H9 (cell line): Measurements from ENCODE around the gene ANXA7. TPM values are rescaled to one million over a fixed set of nuclear protein-coding genes. Genes with fewer than 3 reads are reported as not detected.

ENCODE experiments used
- DNase-seq: peaks from one replicate; pipeline ENCODE4 v3.0.0-alpha.2; 2017
- H2AFZ ChIP-seq: one replicate; pipeline ENCODE4 v1.6.1; 2013; ENCODE audit warnings: mild to moderate bottlenecking, low read length, control low read depth, moderate library complexity
- H2AK5ac ChIP-seq: 2 replicates; pipeline ENCODE4 v1.6.1; 2013; ENCODE audit warnings: low read length, control low read depth, mixed read lengths; ENCODE audit not compliant: insufficient read length
- H2BK120ac ChIP-seq: one replicate; pipeline ENCODE4 v1.6.1; 2013; ENCODE audit warnings: low read depth, mild to moderate bottlenecking, low read length, control low read depth, inconsistent platforms; ENCODE audit not compliant: poor library complexity, severe bottlenecking
- H2BK12ac ChIP-seq: 2 replicates; pipeline ENCODE4 v1.6.1; 2013; ENCODE audit warnings: low read length, control low read depth, mixed read lengths, low read depth; ENCODE audit not compliant: insufficient read length
- H2BK15ac ChIP-seq: 2 replicates; pipeline ENCODE4 v1.6.1; 2013; ENCODE audit warnings: low read depth, low read length, control low read depth
- H2BK20ac ChIP-seq: one replicate; pipeline ENCODE4 v1.6.1; 2013; ENCODE audit warnings: low read depth, mild to moderate bottlenecking, low read length, control low read depth, inconsistent platforms; ENCODE audit not compliant: poor library complexity, severe bottlenecking
- H2BK5ac ChIP-seq: 2 replicates; pipeline ENCODE4 v1.6.1; 2013; ENCODE audit warnings: low read length, control low read depth, mixed read lengths; ENCODE audit not compliant: insufficient read length
- H3K14ac ChIP-seq: 2 replicates; pipeline ENCODE4 v1.6.1; 2013; ENCODE audit warnings: low read length, control low read depth; ENCODE audit not compliant: insufficient read depth
- H3K18ac ChIP-seq: 2 replicates; pipeline ENCODE4 v1.6.1; 2013; ENCODE audit warnings: low read depth, mild to moderate bottlenecking, mixed read lengths, low read length, control low read depth; ENCODE audit not compliant: insufficient read length
- H3K23ac ChIP-seq: 2 replicates; pipeline ENCODE4 v1.6.1; 2013; ENCODE audit warnings: low read length, control low read depth, mixed read lengths, low read depth; ENCODE audit not compliant: insufficient read length
- H3K23me2 ChIP-seq: 2 replicates; pipeline ENCODE4 v1.6.1; 2013; ENCODE audit warnings: low read depth, mild to moderate bottlenecking, mixed read lengths, low read length, control low read depth; ENCODE audit not compliant: insufficient read length, poor library complexity, severe bottlenecking
- H3K27ac ChIP-seq: 2 replicates; pipeline ENCODE4 v1.5.1; 2013; ENCODE audit warnings: low read length, control low read depth, mixed read lengths, low read depth; ENCODE audit not compliant: insufficient read length
- H3K27me3 ChIP-seq: 2 replicates; pipeline ENCODE4 v1.6.1; 2013; ENCODE audit warnings: low read length, control low read depth, inconsistent platforms; ENCODE audit not compliant: insufficient read depth
- H3K4ac ChIP-seq: 2 replicates; pipeline ENCODE4 v1.6.1; 2013; ENCODE audit warnings: low read depth, mild to moderate bottlenecking, control low read depth, inconsistent platforms, low read length, moderate library complexity
- H3K4me1 ChIP-seq: 2 replicates; pipeline ENCODE4 v1.6.1; 2013; ENCODE audit warnings: low read length, control low read depth, inconsistent platforms; ENCODE audit not compliant: insufficient read depth
- H3K4me2 ChIP-seq: 2 replicates; pipeline ENCODE4 v1.6.1; 2013; ENCODE audit warnings: low read length, control low read depth, mixed read lengths; ENCODE audit not compliant: insufficient read length, insufficient read depth
- H3K56ac ChIP-seq: 2 replicates; pipeline ENCODE4 v1.6.1; 2013; ENCODE audit warnings: low read depth, mild to moderate bottlenecking, mixed read lengths, low read length, control low read depth; ENCODE audit not compliant: insufficient read length
- H3K79me1 ChIP-seq: 2 replicates; pipeline ENCODE4 v1.6.1; 2013; ENCODE audit warnings: low read depth, mild to moderate bottlenecking, moderate library complexity, low read length, control low read depth, inconsistent platforms; ENCODE audit not compliant: insufficient read depth, poor library complexity, severe bottlenecking
- H3K79me2 ChIP-seq: 2 replicates; pipeline ENCODE4 v1.6.1; 2013; ENCODE audit warnings: low read length, control low read depth, inconsistent platforms; ENCODE audit not compliant: insufficient read depth
- H3K9ac ChIP-seq: 2 replicates; pipeline ENCODE4 v1.6.1; 2013; ENCODE audit warnings: low read length, control low read depth, mixed read lengths; ENCODE audit not compliant: insufficient read length; ENCODE audit errors: extremely low read depth
- H3K9me3 ChIP-seq: one replicate; pipeline ENCODE4 v1.6.1; 2013; ENCODE audit warnings: low read depth, low read length, inconsistent platforms; ENCODE audit not compliant: control insufficient read depth
- H3T11ph ChIP-seq: one replicate; pipeline ENCODE4 v1.6.1; 2013; ENCODE audit warnings: mild to moderate bottlenecking, low read length, control low read depth, inconsistent platforms
- H4K20me1 ChIP-seq: one replicate; pipeline ENCODE4 v1.6.1; 2013; ENCODE audit not compliant: control insufficient read depth, insufficient read length, insufficient read depth
- H4K5ac ChIP-seq: 2 replicates; pipeline ENCODE4 v1.6.1; 2013; ENCODE audit warnings: low read depth, mild to moderate bottlenecking, mixed read lengths, low read length, control low read depth; ENCODE audit not compliant: insufficient read length
- H4K8ac ChIP-seq: replicated peaks from 2 replicates; pipeline ENCODE4 v1.6.1; 2013; ENCODE audit warnings: low read length, control low read depth, mixed read lengths, low read depth; ENCODE audit not compliant: insufficient read length
- H4K91ac ChIP-seq: 2 replicates; pipeline ENCODE4 v1.6.1; 2013; ENCODE audit warnings: low read depth, mild to moderate bottlenecking, moderate library complexity, mixed read lengths, low read length, control low read depth; ENCODE audit not compliant: insufficient read length
- H3K27ac Mint-ChIP-seq, 3 experiments: 2 replicates in 2 of 3; 3 replicates in 1 of 3; pipeline ENCODE4 v1.8.0; 2020 to 2021; ENCODE audit warnings: mixed read lengths in 3 of 3, mild to moderate bottlenecking in 1 of 3, moderate library complexity in 1 of 3
- H3K27me3 Mint-ChIP-seq: 2 replicates; pipeline ENCODE4 v1.8.0; 2021; ENCODE audit warnings: low read depth, mild to moderate bottlenecking, moderate library complexity, mixed read lengths
- H3K36me3 Mint-ChIP-seq, 3 experiments: 2 replicates in 2 of 3; 3 replicates in 1 of 3; pipeline ENCODE4 v1.8.0; 2020 to 2021; ENCODE audit warnings: low read depth in 3 of 3, mixed read lengths in 3 of 3; ENCODE audit not compliant: insufficient read depth in 1 of 3
- H3K4me1 Mint-ChIP-seq, 2 experiments: 2 replicates each; pipeline ENCODE4 v1.8.0; 2020; ENCODE audit warnings: mixed read lengths in 2 of 2
- H3K4me3 Mint-ChIP-seq, 2 experiments: 2 replicates in 1 of 2; 3 replicates in 1 of 2; pipeline ENCODE4 v1.8.0; 2020 to 2021; ENCODE audit warnings: mild to moderate bottlenecking in 2 of 2, mixed read lengths in 2 of 2, moderate library complexity in 1 of 2
- H3K9me3 Mint-ChIP-seq, 2 experiments: 2 replicates in 1 of 2; 3 replicates in 1 of 2; pipeline ENCODE4 v1.8.0; 2020; ENCODE audit warnings: mild to moderate bottlenecking in 2 of 2, mixed read lengths in 2 of 2, moderate library complexity in 1 of 2
- WGBS: extraction: QIAGEN DNeasy Blood & Tissue Kit; methylation state at CpG from one replicate; pipeline ENCODE4 v1.1.7; 2013; ENCODE audit warnings: missing lambda C conversion rate, low lambda C conversion rate, mixed read lengths; ENCODE audit not compliant: insufficient read length; ENCODE audit errors: extremely low coverage; 5-methylcytosine and 5-hydroxymethylcytosine counted together
- total RNA-seq: library from RNA; stranded (reverse); gene quantifications from 2 replicates; pipeline ENCODE4 v1.2.1, GENCODE V29; 2021
- TF ChIP-seq, protein P1 (sequence below): fragments of 200-600 bp; sonication (generic); conservative IDR thresholded peaks from 3 replicates; pipeline ENCODE4 v1.8.0; 2021; ENCODE audit warnings: antibody characterized with exemption, mild to moderate bottlenecking

The ANXA7 gene
- total RNA-seq, 1 experiment from 2014 or later = 84.6 TPM

DNA sequence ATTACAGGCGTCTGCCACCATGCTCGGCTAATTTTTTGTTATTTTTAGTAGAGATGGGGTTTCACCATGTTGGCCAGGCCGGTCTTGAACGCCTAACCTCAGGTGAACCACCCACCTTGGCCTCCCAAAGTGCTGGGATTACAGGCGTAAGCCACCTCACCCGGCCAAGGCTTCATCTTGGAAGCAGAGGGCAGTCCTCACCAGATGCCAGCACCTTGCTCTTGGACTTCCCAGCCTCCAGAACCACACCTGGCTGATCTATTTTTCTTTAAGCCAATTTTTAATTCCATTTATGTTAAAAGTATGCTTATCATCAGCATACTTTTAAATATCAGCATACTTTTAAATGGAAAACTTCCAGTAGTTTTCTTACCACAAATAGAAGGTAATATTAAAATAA, 12.2 kb downstream of the ANXA7 start:
- Histone ChIP-seq H4K91ac (no peak overlapping the region), H2BK20ac (no peak overlapping the region), H3T11ph (no peak overlapping the region), H2BK5ac (no peak overlapping the region), H2AFZ (no peak overlapping the region), H3K9ac (no peak overlapping the region), H3K4ac (no peak overlapping the region), H3K4me2 (no peak overlapping the region), H4K8ac (no peak overlapping the region), H3K23ac (no peak overlapping the region), H2AK5ac (no peak overlapping the region), H3K4me1 (no peaks in the 10 kb centered on the region), H3K9me3 (no peaks in the 10 kb centered on the region), H3K18ac (no peak overlapping the region), H3K56ac (no peak overlapping the region), H4K20me1 (no peaks in the 10 kb centered on the region), H2BK15ac (no peak overlapping the region), H4K5ac (no peak overlapping the region), H2BK120ac (no peak overlapping the region), H3K79me1 (peaks cover 11% of the 10 kb centered on the region), H3K27me3 (no peaks in the 10 kb centered on the region), H3K14ac (no peak overlapping the region), H2BK12ac (no peak overlapping the region), H3K79me2 (no peaks in the 10 kb centered on the region; the same call in 1 of the 2 replicates), H3K23me2 (no peaks in the 10 kb centered on the region), H3K27ac (no peak overlapping the region)
- Mint-ChIP-seq H3K27me3 (no peaks in the 10 kb centered on the region), H3K27ac (no peak overlapping the region), H3K4me1 (no peaks in the 10 kb centered on the region; a peak in 1 of 4 replicates), H3K4me3 (no peak overlapping the region), H3K9me3 (peaks cover 0 to 3% of the 10 kb centered on the region in 2 experiments; a peak in 1 of 5 replicates), H3K36me3 (peaks cover under 1 to 20% (median 17%) of the 10 kb centered on the region in 3 experiments; a peak in 6 of 7 replicates)
- WGBS = no CpG with 5 or more reads among the region's 6 CpGs
- no peak for DNase-seq
- TF ChIP-seq, protein P1, sequence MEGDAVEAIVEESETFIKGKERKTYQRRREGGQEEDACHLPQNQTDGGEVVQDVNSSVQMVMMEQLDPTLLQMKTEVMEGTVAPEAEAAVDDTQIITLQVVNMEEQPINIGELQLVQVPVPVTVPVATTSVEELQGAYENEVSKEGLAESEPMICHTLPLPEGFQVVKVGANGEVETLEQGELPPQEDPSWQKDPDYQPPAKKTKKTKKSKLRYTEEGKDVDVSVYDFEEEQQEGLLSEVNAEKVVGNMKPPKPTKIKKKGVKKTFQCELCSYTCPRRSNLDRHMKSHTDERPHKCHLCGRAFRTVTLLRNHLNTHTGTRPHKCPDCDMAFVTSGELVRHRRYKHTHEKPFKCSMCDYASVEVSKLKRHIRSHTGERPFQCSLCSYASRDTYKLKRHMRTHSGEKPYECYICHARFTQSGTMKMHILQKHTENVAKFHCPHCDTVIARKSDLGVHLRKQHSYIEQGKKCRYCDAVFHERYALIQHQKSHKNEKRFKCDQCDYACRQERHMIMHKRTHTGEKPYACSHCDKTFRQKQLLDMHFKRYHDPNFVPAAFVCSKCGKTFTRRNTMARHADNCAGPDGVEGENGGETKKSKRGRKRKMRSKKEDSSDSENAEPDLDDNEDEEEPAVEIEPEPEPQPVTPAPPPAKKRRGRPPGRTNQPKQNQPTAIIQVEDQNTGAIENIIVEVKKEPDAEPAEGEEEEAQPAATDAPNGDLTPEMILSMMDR = no peak
